HG03558 (cell line): ENCODE measurements around the gene EIF4EBP2.

Source experiments
- ATAC-seq: cut with Tn5 transposase; IDR thresholded peaks from one replicate; pipeline ENCODE4 v1.9.1; 2021; ENCODE audit warnings: moderate number of reproducible peaks; ENCODE audit not compliant: unreplicated experiment; ENCODE audit errors: extremely low read depth

EIF4EBP2 gene

DNA sequence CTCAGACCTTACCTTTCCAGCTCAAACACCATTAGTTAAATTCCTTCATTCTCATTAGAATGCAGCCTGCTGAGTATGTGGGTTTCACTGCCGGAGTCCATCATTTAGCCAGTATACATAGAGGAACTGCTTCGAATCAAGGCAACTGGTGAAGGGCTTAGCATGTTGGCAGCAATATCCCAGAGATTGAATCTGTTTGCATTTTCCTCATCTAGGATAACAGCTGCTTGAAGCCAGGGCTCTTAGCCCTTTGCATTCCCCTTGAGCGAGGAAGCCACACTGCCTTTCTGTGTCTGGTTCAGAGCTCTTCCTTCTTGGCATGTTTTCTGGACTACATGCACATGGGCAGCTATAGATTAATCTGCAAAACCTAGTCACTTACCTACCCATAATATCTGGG is 22.9 kb downstream of the EIF4EBP2 start:
- no peak for ATAC-seq

- ATAC-seq: no peak
Observed at GRCh38 chr10:70430493-70431445, 26.8 kb downstream of the EIF4EBP2 start.

GRCh38 chr10:70432101-70432500 is 28.2 kb downstream of the EIF4EBP2 start:
- ATAC-seq: no peak

GRCh38 chr10:70432561-70433263 is 28.8 kb downstream of the EIF4EBP2 start:
- ATAC-seq: no peak

DNA sequence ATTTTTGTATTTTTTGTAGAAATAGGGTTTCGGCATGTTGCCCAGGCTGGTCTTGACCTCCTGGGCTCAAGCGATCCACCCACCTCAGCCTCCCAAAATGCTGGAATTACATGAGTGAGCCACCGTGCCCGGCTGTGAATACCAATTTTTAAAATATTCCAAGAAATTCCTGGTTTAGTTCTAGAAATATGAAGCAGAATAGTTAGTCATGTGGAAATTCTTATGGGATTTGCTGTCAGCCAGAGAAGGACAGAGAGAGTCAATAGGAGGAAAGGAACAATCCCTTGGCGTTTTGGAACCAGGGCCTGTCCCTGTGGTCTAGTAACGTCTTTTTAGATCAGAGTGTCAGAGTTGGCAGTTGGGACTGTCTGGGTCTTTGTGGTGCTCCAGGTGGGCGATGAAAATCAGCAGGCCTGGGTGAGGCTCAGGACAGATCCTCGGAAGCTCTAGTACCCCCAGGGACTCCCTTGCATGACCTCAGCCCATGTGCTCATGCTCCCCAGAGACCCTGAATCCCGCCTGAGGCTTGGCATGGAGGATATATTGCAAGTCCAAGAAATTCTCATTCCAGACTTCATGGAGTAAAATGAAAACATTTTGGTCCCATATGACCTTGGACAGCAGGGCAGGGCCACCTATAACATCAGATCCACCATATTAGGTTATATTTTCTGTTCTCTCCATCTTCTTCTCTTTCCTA is 29.8 kb downstream of the EIF4EBP2 start:
- no peak for ATAC-seq

DNA sequence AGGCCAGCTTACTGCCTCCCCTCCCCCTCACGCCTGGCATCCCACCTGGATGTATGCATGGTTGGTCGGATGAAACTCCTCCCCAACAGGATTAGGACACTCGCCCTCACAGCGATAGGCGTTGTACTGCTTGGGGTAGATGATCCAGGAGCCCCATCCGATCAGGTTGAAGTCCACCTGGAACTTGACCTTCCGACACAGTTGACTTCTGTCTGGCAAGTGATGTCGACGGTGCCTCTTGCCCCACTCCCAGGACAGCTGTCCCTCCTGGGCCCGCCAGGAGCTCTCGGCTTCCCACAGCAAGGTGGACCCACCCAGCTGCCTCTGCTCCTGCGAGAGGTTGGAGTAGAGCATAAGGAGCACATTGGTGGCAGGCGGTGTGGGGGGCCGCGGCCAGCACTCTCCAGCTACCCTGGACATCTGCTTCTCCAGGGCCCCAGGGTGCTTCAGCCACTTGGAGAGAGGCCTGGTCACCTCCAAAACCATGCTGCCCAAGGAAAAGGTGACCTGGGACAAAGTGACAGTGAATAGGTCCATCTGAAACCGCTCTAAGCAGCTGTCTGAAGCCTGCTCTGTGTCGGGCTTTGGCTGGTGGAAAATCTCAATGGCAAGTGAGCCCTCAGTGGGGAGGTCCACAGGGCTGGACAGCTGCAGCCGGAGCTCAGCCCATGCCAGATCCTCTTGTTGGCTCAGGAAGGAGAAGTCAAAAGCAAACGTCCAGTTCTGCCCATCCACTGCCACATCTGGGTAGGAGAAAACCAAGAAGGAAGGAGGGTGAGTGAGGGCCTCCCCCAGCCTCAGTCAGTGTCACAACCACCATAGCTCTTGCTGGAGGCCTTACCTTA is 31.5 kb downstream of the EIF4EBP2 start:
- ATAC-seq: no peak

- no peak for ATAC-seq
Observed at GRCh38 chr10:70437721-70438120, 33.8 kb downstream of the EIF4EBP2 start.

GRCh38 chr10:70440296-70441160 is 36.6 kb downstream of the EIF4EBP2 start:
- no peak for ATAC-seq

DNA sequence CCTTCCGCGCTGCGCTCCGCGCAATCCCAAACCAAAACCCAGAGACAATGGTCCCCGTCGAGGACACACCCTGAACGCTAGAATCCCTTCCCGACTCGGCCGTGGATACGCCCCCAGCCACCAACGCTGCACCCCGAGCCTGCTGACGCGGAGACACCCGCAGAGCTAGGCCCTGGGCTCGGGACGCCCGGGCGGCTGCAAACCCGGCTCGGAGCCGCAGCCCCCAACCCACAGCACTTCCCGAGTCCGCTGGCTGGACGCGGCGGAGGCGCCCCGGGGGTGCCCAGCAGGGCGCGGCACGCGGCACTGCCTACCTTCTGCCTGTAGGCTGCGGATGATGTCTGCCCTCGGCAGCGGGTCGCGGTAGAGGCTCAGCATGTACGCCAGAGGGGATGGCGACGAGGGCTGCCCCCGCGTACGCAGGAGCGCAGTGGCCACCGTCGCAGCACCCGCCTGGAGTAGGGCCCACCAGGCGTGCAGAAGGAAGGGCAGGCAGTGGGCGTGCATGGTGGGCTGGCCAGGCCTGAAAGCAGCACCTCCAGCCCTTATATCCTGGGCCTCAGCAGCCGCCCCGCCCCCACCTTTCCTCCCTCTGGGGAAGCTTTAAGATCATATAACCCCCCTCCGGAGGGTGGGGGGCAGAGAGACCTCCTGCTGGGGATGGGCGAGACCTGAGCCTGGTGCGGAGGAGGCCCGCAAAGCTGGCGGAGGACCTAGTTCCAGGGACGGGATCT is 37.4 kb downstream of the EIF4EBP2 start, which contains the start of gene NODAL:
NODAL (minus strand) TSS at position 521 of the 734 bp plus-strand sequence; CDS start at position 507, 14 bp downstream.
- no peak for ATAC-seq

DNA sequence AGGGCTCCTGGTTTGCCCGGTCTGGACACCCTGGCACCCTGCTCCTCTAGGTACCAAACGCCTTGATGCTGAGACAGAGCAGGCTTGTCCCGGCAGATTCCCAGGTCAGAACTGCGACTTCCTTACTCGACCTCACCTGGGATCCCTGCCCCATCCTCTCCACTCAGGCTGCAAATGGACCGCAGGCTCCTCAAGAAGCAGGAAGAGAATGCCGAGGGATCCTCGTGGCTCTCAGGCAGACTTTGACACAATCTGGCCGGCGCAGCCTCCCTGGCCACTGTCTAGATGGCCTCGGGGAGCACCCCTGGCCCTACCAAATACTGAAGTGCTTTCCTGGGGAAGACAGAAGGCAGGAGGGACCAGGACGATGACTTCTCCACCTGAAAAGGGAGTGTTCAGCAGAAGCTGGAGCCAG is 38.0 kb downstream of the EIF4EBP2 start:
- no peak for ATAC-seq

GRCh38 chr10:70442332-70442988 is 38.5 kb downstream of the EIF4EBP2 start:
- no peak for ATAC-seq

DNA sequence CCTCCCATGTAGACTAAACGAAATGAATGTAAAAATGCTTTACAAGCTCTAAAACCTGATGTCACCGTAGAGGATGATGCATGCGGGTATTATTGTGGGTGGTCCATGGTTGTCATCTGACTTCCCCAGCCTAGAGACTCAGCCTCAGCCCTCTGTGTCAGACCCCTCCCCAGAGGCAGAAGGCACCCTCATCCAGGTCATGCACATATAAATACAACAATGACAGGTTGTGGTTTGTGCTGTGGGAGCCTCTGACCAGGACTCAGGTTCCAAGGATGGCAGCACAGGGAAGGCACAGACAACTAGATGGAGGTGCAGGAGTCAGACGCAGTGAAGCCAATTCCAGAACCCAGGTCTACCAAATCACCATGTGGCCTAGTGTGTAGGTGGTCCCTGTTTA is 40.8 kb downstream of the EIF4EBP2 start:
- no peak for ATAC-seq

- ATAC-seq: no peak
Observed at GRCh38 chr10:70445718-70446657, 42.0 kb downstream of the EIF4EBP2 start.

DNA sequence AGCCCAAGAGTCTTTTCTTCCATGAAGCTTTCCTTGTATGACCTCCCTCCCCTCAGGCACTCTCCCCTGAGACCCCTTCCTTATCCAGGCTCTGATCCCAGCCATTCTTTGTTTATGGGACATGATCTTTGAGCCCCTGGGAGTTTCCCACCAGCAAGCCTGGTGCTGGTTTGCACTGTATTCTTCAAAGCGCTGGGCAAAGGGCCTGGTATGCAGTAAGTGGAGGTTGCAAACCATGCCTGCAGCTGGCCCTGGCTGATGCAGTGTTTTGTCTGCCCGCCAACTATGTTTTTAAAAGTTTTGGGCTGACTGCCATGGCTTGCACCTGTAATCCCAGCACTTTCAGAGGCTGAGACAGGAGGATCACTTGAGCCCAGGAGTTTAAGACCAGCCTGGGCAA is 44.3 kb downstream of the EIF4EBP2 start:
- ATAC-seq: no peak

GRCh38 chr10:70455213-70455630 is 51.3 kb downstream of the EIF4EBP2 start:
- ATAC-seq: no peak

DNA sequence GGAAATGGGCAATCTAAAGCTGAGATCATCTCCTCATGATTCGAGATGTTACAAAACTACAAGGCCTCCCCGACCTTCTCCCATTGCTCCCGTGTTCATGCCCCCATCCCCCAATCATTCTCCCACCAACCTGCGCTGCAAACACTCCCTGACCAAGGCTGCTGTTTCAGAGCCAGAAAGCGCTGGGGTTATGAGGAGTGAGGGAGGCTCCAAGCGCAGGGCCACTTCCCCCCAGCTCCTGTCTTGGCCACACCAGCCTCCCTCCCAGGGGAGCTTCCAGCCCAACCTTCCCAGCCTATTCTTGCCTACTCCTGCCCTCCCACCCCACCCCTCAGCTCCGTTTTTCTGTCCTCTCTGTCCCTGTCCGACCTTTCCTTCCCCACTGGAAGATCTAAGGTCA is 52.2 kb downstream of the EIF4EBP2 start:
- ATAC-seq: no peak
